ENCODE measurements around the gene ZEB1. TPM values are rescaled to one million over a fixed set of nuclear protein-coding genes. Genes with fewer than 3 reads are reported as not detected.
A peak's percentile ranks its signal among the peaks of the same experiment; 100 is the strongest.
"Not testable (repeated sequence)": the region's sequence is repeated elsewhere in the genome, so short reads cannot be mapped to it uniquely, and the experiment has no call there.

Gene ZEB1
- polyA plus RNA-seq, 4 donors = 25.8 to 99.7 (median 32.7) TPM

- DNase-seq (ENCODE audit: low read depth in 4 of 4, low spot score in 3 of 4) = peak in 2 of 4 donors; percentile 8 to 29
Observed at GRCh38 chr10:31317652-31318381, 1.2 kb upstream of the ZEB1 start.

GRCh38 chr10:31318382-31318853 lies 598 bp upstream of the ZEB1 start:
- peak in 2 of 4 donors; percentile 23 to 29 for DNase-seq (ENCODE audit: low read depth in 4 of 4, low spot score in 3 of 4)

- peak in 3 of 4 donors; percentile 10 to 20 (median 17) for DNase-seq (ENCODE audit: low read depth in 4 of 4, low spot score in 3 of 4)
Observed at GRCh38 chr10:31319602-31320549, 860 bp downstream of the ZEB1 start.

GRCh38 chr10:31320550-31321211 lies 1.7 kb downstream of the ZEB1 start:
- DNase-seq (ENCODE audit: low read depth in 4 of 4, low spot score in 3 of 4) = peak; percentile 19 to 53 (median 38)

- DNase-seq (ENCODE audit: low read depth in 4 of 4, low spot score in 3 of 4) = peak in 2 of 4 donors; percentile 12 to 35
Observed at GRCh38 chr10:31321396-31321941, 2.5 kb downstream of the ZEB1 start.

- DNase-seq (ENCODE audit: low read depth in 4 of 4, low spot score in 3 of 4) = no peak
Observed at GRCh38 chr10:31322647-31323046, 3.6 kb downstream of the ZEB1 start.

- no peak for DNase-seq (ENCODE audit: low read depth in 4 of 4, low spot score in 3 of 4)
Observed at GRCh38 chr10:31340343-31340742, 21.3 kb downstream of the ZEB1 start.

GRCh38 chr10:31341552-31341951 lies 22.5 kb downstream of the ZEB1 start:
- no peak for DNase-seq (ENCODE audit: low read depth in 4 of 4, low spot score in 3 of 4)

- DNase-seq (ENCODE audit: low read depth in 4 of 4, low spot score in 3 of 4) = no peak
Observed at GRCh38 chr10:31343009-31343408, 24.0 kb downstream of the ZEB1 start.

GRCh38 chr10:31343551-31343950 lies 24.5 kb downstream of the ZEB1 start:
- no peak for DNase-seq (ENCODE audit: low read depth in 4 of 4, low spot score in 3 of 4)

GRCh38 chr10:31345886-31346285 lies 26.9 kb downstream of the ZEB1 start:
- no peak for DNase-seq (ENCODE audit: low read depth in 4 of 4, low spot score in 3 of 4)

- no peak for DNase-seq (ENCODE audit: low read depth in 4 of 4, low spot score in 3 of 4)
Observed at GRCh38 chr10:31346953-31347352, 27.9 kb downstream of the ZEB1 start.

GRCh38 chr10:31347705-31348104 lies 28.7 kb downstream of the ZEB1 start:
- no peak for DNase-seq (ENCODE audit: low read depth in 4 of 4, low spot score in 3 of 4)

- no peak for DNase-seq (ENCODE audit: low read depth in 4 of 4, low spot score in 3 of 4)
Observed at GRCh38 chr10:31350891-31351290, 31.9 kb downstream of the ZEB1 start.

GRCh38 chr10:31352436-31353226 lies 33.6 kb downstream of the ZEB1 start:
- no peak for DNase-seq (ENCODE audit: low read depth in 4 of 4, low spot score in 3 of 4)

GRCh38 chr10:31353574-31353973 lies 34.6 kb downstream of the ZEB1 start:
- DNase-seq (ENCODE audit: low read depth in 4 of 4, low spot score in 3 of 4) = no peak

- DNase-seq (ENCODE audit: low read depth in 4 of 4, low spot score in 3 of 4) = no peak
Observed at GRCh38 chr10:31358688-31359330, 39.8 kb downstream of the ZEB1 start.

- no peak for DNase-seq (ENCODE audit: low read depth in 4 of 4, low spot score in 3 of 4)
Observed at GRCh38 chr10:31359979-31360378, 41.0 kb downstream of the ZEB1 start.

- not testable (repeated sequence) for DNase-seq (ENCODE audit: low read depth in 4 of 4, low spot score in 3 of 4)
Observed at GRCh38 chr10:31361475-31361874, 42.5 kb downstream of the ZEB1 start.

Data from left renal pelvis (tissue), 4 donors.